NOMO-1 (cell line): ENCODE measurements around the gene LSAMP.
A peak's percentile ranks its signal among the peaks of the same experiment; 100 is the strongest.

Experiments used
- DNase-seq, 2 experiments: peaks; one replicate each; lab custom pipeline; 2025; ENCODE audit not compliant: unreplicated experiment in 2 of 2; lab: John Stamatoyannopoulos, UW

LSAMP gene

GRCh38 chr3:116065501-116065900, 379.8 kb downstream of the LSAMP start:
- DNase-seq = no peak

GRCh38 chr3:116064646-116065045, 380.6 kb downstream of the LSAMP start:
- DNase-seq = no peak

- DNase-seq = no peak
Observed at GRCh38 chr3:116059421-116060096, 385.7 kb downstream of the LSAMP start.

GRCh38 chr3:116058844-116059243, 386.4 kb downstream of the LSAMP start:
- DNase-seq = no peak

GRCh38 chr3:116057400-116058006, 387.8 kb downstream of the LSAMP start:
- DNase-seq = no peak

- DNase-seq = no peak
Observed at GRCh38 chr3:116056280-116056679, 389.0 kb downstream of the LSAMP start.

- no peak for DNase-seq
Observed at GRCh38 chr3:116053017-116053416, 392.3 kb downstream of the LSAMP start.

GRCh38 chr3:116052602-116053001, 392.7 kb downstream of the LSAMP start:
- no peak for DNase-seq

- DNase-seq = no peak
Observed at GRCh38 chr3:116051586-116051985, 393.7 kb downstream of the LSAMP start.

- DNase-seq = no peak
Observed at GRCh38 chr3:116051040-116051439, 394.2 kb downstream of the LSAMP start.

GRCh38 chr3:116050311-116050915, 394.9 kb downstream of the LSAMP start:
- DNase-seq = no peak

GRCh38 chr3:116048991-116049390, 396.3 kb downstream of the LSAMP start:
- DNase-seq = no peak

- no peak for DNase-seq
Observed at GRCh38 chr3:116046350-116046749, 398.9 kb downstream of the LSAMP start.

GRCh38 chr3:116045314-116045713, 400.0 kb downstream of the LSAMP start:
- no peak for DNase-seq

GRCh38 chr3:116040152-116040551, 405.1 kb downstream of the LSAMP start:
- DNase-seq = no peak

- no peak for DNase-seq
Observed at GRCh38 chr3:116039651-116039985, 405.7 kb downstream of the LSAMP start.

- DNase-seq = peak; percentile 35 to 72
Observed at GRCh38 chr3:116038968-116039650, 406.2 kb downstream of the LSAMP start.

- peak; percentile 92 to 95 for DNase-seq
Observed at GRCh38 chr3:116037954-116038911, 407.1 kb downstream of the LSAMP start.

GRCh38 chr3:116035429-116035828, 409.9 kb downstream of the LSAMP start:
- DNase-seq = no peak

GRCh38 chr3:116034794-116035193, 410.5 kb downstream of the LSAMP start:
- DNase-seq = no peak

GRCh38 chr3:116034086-116034485, 411.2 kb downstream of the LSAMP start:
- no peak for DNase-seq
